Activated naive CD4-positive, alpha-beta T cell treated with anti-CD3 and anti-CD28 coated beads, Interleukin-2, amount 50 U/mL, for 24 hours (primary cell): Measurements from ENCODE around the gene SCN3A.

ENCODE experiments used
- H3K27ac Mint-ChIP-seq: one replicate; pipeline ENCODE4 v1.8.0; 2021; ENCODE audit warnings: mild to moderate bottlenecking, mixed read lengths
- H3K27me3 Mint-ChIP-seq: one replicate; pipeline ENCODE4 v1.8.0; 2021; ENCODE audit warnings: mixed read lengths
- H3K36me3 Mint-ChIP-seq: one replicate; pipeline ENCODE4 v1.8.0; 2021; ENCODE audit warnings: mixed read lengths
- H3K4me1 Mint-ChIP-seq: one replicate; pipeline ENCODE4 v1.8.0; 2021; ENCODE audit warnings: mixed read lengths
- H3K4me3 Mint-ChIP-seq: one replicate; pipeline ENCODE4 v1.8.0; 2021; ENCODE audit warnings: mild to moderate bottlenecking, mixed read lengths
- H3K9me3 Mint-ChIP-seq: one replicate; pipeline ENCODE4 v1.8.0; 2021; ENCODE audit warnings: mixed read lengths

SCN3A gene

GRCh38 chr2:165149439-165149838 lies 54.4 kb downstream of the SCN3A start:
- no peaks in the 10 kb centered on the region for H3K9me3 Mint-ChIP-seq
- H3K4me3 Mint-ChIP-seq: no peak overlapping the region
- H3K27ac Mint-ChIP-seq: no peak overlapping the region
- H3K4me1 Mint-ChIP-seq: no peaks in the 10 kb centered on the region
- peaks cover 4% of the 10 kb centered on the region for H3K27me3 Mint-ChIP-seq
- no peaks in the 10 kb centered on the region for H3K36me3 Mint-ChIP-seq

DNA sequence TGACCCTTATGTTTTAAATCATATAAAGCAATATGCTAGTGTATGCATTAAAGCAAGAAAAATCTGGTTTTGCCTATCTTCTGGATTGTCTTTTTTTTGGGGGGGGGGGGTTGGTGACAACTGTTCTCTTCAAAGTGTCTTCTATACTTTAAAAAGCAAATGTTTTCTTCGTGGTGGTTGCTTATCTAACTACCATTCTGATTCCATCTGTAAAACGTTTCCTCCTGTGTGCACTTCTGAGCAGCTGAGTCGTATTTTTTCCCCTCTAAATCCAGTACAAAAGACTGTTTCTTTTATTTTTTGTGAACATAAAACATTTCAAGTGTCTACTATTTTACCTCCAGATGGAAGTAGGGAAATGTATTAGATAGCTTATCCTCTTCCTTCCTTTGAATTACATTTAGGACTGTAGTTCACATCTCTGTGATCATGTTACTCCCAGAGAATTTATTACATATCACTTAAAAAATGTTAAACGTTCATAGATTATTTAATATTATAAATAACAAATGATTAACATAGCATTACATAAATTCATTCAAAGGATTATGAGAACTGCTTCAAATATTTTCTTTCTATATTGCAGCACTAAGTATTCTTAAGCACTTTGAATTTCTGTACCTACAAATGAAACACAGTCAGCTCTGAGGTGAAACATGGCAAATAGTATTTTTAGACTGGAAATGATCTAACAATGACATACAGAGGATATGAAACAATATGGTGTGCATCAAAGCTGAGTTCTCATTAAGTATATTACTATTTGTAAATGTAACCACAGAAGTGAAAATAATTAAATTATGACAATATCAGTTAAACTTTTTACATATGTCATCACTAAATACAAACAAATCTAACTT lies 56.4 kb downstream of the SCN3A start:
- Mint-ChIP-seq H3K9me3 (no peaks in the 10 kb centered on the region), H3K27ac (no peak overlapping the region), H3K36me3 (no peaks in the 10 kb centered on the region), H3K4me1 (no peaks in the 10 kb centered on the region), H3K27me3 (peaks cover 4% of the 10 kb centered on the region), H3K4me3 (no peak overlapping the region)

GRCh38 chr2:165144315-165144714 lies 59.5 kb downstream of the SCN3A start:
- Mint-ChIP-seq H3K27ac (no peak overlapping the region), H3K36me3 (no peaks in the 10 kb centered on the region), H3K4me1 (no peaks in the 10 kb centered on the region), H3K9me3 (no peaks in the 10 kb centered on the region), H3K4me3 (no peak overlapping the region), H3K27me3 (no peaks in the 10 kb centered on the region)

GRCh38 chr2:165141601-165142354 lies 62.1 kb downstream of the SCN3A start:
- no peaks in the 10 kb centered on the region for H3K36me3 Mint-ChIP-seq

GRCh38 chr2:165126244-165126643 lies 77.6 kb downstream of the SCN3A start:
- Mint-ChIP-seq H3K4me1 (no peaks in the 10 kb centered on the region), H3K27me3 (peaks cover 1% of the 10 kb centered on the region), H3K27ac (no peak overlapping the region), H3K36me3 (no peaks in the 10 kb centered on the region), H3K4me3 (no peak overlapping the region), H3K9me3 (peaks cover 5% of the 10 kb centered on the region)

More at GRCh38 chr2:165141601-165142354, 62.1 kb downstream of the SCN3A start:
- Mint-ChIP-seq H3K9me3 (no peaks in the 10 kb centered on the region), H3K4me1 (no peaks in the 10 kb centered on the region), H3K4me3 (no peak overlapping the region), H3K27ac (no peak overlapping the region), H3K27me3 (no peaks in the 10 kb centered on the region)

GRCh38 chr2:165122521-165122920 lies 81.3 kb downstream of the SCN3A start:
- Mint-ChIP-seq H3K27ac (no peak overlapping the region), H3K27me3 (no peaks in the 10 kb centered on the region), H3K36me3 (no peaks in the 10 kb centered on the region), H3K9me3 (peaks cover 5% of the 10 kb centered on the region), H3K4me3 (no peak overlapping the region), H3K4me1 (no peaks in the 10 kb centered on the region)

- H3K36me3 Mint-ChIP-seq: no peaks in the 10 kb centered on the region
- H3K9me3 Mint-ChIP-seq: no peaks in the 10 kb centered on the region
- no peak overlapping the region for H3K4me3 Mint-ChIP-seq
- H3K27me3 Mint-ChIP-seq: no peaks in the 10 kb centered on the region
- H3K4me1 Mint-ChIP-seq: no peaks in the 10 kb centered on the region
- H3K27ac Mint-ChIP-seq: no peak overlapping the region
These were observed 82.9 kb downstream of the SCN3A start for GRCh38 chr2:165120740-165121467.

DNA sequence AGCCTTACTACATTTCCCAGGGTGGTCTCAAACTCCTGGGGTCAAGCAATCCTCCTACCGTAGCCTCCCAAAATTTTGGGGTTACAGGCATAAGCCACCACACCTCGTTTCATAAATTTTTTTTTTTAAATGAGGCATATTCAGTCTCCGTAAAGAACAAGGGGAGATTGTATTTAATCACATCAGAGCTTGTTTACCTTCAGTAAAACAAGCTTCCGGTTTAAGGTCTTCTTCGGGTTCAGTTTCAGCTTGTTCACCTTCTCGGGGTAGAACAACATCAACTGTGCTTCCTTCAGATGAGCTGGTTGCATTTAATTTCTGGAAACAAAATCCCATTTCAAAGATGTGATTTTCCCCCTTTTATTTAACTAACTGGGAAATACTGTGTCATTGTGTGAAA lies 88.6 kb downstream of the SCN3A start:
- Mint-ChIP-seq H3K27ac (no peak overlapping the region), H3K9me3 (no peaks in the 10 kb centered on the region), H3K4me3 (no peak overlapping the region), H3K36me3 (no peaks in the 10 kb centered on the region), H3K27me3 (no peaks in the 10 kb centered on the region), H3K4me1 (no peaks in the 10 kb centered on the region)

- Mint-ChIP-seq H3K27ac (no peak overlapping the region), H3K4me1 (no peaks in the 10 kb centered on the region), H3K9me3 (no peaks in the 10 kb centered on the region), H3K27me3 (no peaks in the 10 kb centered on the region), H3K4me3 (no peak overlapping the region), H3K36me3 (no peaks in the 10 kb centered on the region)
These were observed 89.4 kb downstream of the SCN3A start for GRCh38 chr2:165114346-165114939.

DNA sequence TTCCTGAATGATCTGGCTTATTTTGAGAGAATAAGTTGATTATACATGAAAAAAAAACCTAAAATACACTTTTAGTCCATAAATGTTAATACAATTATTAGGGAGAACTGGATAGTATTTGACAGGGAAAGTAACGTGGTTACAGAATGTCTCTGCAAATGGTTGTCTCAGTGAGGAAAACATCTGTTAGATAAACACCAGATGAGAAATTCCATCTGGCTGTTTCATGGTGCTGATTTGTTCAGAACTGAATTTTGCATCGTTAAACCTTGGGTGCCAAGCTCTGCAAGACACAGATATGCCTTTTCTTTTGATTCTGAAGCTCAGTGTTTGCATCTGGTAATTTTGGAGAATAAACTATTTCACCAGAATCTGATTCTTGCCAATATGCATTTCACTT lies 90.4 kb downstream of the SCN3A start:
- Mint-ChIP-seq H3K36me3 (no peaks in the 10 kb centered on the region), H3K27me3 (no peaks in the 10 kb centered on the region), H3K4me1 (no peaks in the 10 kb centered on the region), H3K4me3 (no peak overlapping the region), H3K27ac (no peak overlapping the region), H3K9me3 (no peaks in the 10 kb centered on the region)

DNA sequence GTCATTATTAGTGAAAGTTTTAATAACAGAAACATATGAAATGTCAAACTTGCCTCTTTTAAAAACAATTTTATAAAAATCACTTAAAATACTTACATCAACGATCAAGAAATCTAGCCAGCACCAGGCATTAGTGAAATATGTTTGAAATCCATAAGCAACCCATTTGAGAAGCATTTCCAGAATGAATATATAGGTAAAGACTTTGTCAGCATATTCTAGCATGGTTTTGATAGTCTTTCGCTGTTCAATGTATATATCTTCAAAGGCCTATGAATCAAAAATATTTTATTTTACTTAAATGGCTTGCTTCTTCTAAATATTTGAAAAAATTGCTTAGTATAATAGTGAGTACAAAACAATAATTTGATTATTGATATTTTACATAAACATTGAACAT lies 91.1 kb downstream of the SCN3A start:
- Mint-ChIP-seq H3K27me3 (no peaks in the 10 kb centered on the region), H3K4me3 (no peak overlapping the region), H3K27ac (no peak overlapping the region), H3K9me3 (no peaks in the 10 kb centered on the region), H3K4me1 (no peaks in the 10 kb centered on the region), H3K36me3 (no peaks in the 10 kb centered on the region)

GRCh38 chr2:165112133-165112573 lies 91.7 kb downstream of the SCN3A start:
- Mint-ChIP-seq H3K9me3 (no peaks in the 10 kb centered on the region), H3K36me3 (no peaks in the 10 kb centered on the region), H3K27me3 (no peaks in the 10 kb centered on the region), H3K4me3 (no peak overlapping the region), H3K27ac (no peak overlapping the region), H3K4me1 (no peaks in the 10 kb centered on the region)

GRCh38 chr2:165110394-165110793 lies 93.5 kb downstream of the SCN3A start:
- no peaks in the 10 kb centered on the region for H3K4me1 Mint-ChIP-seq
- no peaks in the 10 kb centered on the region for H3K9me3 Mint-ChIP-seq
- no peak overlapping the region for H3K27ac Mint-ChIP-seq
- no peak overlapping the region for H3K4me3 Mint-ChIP-seq
- H3K27me3 Mint-ChIP-seq: no peaks in the 10 kb centered on the region
- no peaks in the 10 kb centered on the region for H3K36me3 Mint-ChIP-seq

DNA sequence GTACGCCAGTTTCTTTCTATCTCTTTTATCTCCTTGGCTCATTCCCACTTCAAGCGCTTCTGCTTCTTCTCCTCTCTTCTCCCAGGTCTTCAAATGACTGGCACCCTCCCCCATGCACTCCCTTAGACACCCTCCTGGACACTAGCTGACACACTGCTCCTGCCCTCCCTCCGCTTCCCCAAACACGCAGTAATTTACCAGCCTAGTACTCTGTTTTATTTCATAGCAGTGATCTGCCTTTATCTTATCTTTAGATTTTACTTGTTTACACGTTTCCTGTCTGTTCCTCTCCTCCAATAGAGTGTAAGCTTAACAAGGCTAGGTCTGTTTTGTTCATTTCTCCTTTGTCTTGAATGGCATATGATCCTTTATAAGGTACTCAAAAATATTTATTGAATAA lies 93.9 kb downstream of the SCN3A start:
- Mint-ChIP-seq H3K36me3 (no peaks in the 10 kb centered on the region), H3K27me3 (no peaks in the 10 kb centered on the region), H3K4me1 (no peaks in the 10 kb centered on the region), H3K9me3 (no peaks in the 10 kb centered on the region), H3K27ac (no peak overlapping the region), H3K4me3 (no peak overlapping the region)

- Mint-ChIP-seq H3K4me3 (no peak overlapping the region), H3K27ac (no peak overlapping the region), H3K9me3 (no peaks in the 10 kb centered on the region), H3K4me1 (no peaks in the 10 kb centered on the region), H3K27me3 (no peaks in the 10 kb centered on the region), H3K36me3 (no peaks in the 10 kb centered on the region)
These were observed 97.9 kb downstream of the SCN3A start for GRCh38 chr2:165105926-165106325.
